HCT116 (cell line): Measurements from ENCODE around the gene BET1L.
A peak's percentile ranks its signal among the peaks of the same experiment; 100 is the strongest.

Experiments used
- CTCF ChIP-seq, 3 experiments: fragments of 200-600 bp in 1 of 3; sonication (generic) in 1 of 3; IDR thresholded peaks in 2 of 3; conservative IDR thresholded peaks in 1 of 3; 2 replicates each; pipeline ENCODE4 v1.5.1; 2012 to 2017; ENCODE audit warnings: low read depth in 2 of 3, low read length in 2 of 3, antibody characterized with exemption in 1 of 3, borderline replicate concordance in 1 of 3, control low read depth in 1 of 3, mild to moderate bottlenecking in 1 of 3, mixed read lengths in 1 of 3, mixed run types in 1 of 3, moderate library complexity in 1 of 3; ENCODE audit not compliant: insufficient read depth in 1 of 3
- POLR2AphosphoS5 ChIP-seq: IDR thresholded peaks from 2 replicates; pipeline ENCODE4 v1.6.1; 2011; ENCODE audit warnings: mild to moderate bottlenecking, low read depth, low read length, moderate library complexity
- RAD21 ChIP-seq: IDR thresholded peaks from 2 replicates; pipeline ENCODE4 v1.6.1; 2012; ENCODE audit warnings: low read depth, mild to moderate bottlenecking
- TCF7L2 ChIP-seq: IDR thresholded peaks from 2 replicates; pipeline ENCODE4 v1.7.0; 2011; ENCODE audit warnings: borderline replicate concordance, inconsistent platforms; ENCODE audit not compliant: insufficient read depth, insufficient read length; ENCODE audit errors: extremely low read depth

DNA sequence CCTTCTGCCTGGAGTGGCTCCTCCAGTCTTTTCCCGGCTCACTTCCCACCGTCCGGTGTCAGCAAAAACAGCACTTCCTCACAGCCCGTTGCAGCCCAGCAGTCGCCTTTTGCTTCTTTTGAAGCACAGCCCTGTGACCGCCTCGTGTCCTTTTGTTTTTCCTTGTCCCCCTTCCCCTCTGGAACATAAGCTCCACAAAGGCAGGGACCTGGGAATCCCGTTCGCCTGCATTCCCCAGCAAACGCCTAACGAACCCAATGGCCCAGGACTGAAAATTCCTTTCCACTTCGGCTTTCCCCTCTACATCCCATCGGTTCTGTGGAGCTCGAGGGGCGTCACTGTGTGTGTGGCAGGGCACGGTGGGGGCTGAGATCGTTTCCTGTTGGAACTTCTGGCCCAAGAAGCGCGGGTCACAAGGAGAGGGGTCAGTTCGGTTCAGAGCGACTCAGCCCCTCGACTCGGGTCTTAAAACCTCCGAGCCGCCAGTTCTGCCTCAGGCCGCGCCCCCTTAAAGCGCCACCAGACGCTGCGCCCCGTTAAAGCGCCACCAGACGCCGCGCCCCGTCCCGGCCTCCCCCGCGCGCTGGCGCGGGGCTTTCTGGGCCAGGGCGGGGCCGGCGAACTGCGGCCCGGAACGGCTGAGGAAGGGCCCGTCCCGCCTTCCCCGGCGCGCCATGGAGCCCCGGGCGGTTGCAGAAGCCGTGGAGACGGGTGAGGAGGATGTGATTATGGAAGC lies 1.1 kb upstream of the BET1L start:
- TF ChIP-seq CTCF (IDR thresholded peaks at IDR 0.05 in 2 of 3, conservative IDR thresholded peaks at IDR 0.05 in 1 of 3; ENCODE audit: borderline replicate concordance in 1 of 3, insufficient read depth in 1 of 3, low read depth in 2 of 3, low read length in 2 of 3) (no peak), POLR2AphosphoS5 (peak; percentile 86), RAD21 (no peak), TCF7L2 (no peak)
